H1 (cell line): ENCODE data around the gene HSPA1L. TPM values are rescaled to one million over a fixed set of nuclear protein-coding genes. Genes with fewer than 3 reads are reported as not detected.
A peak's percentile ranks its signal among the peaks of the same experiment; 100 is the strongest.

Source experiments
- CTCF ChIA-PET: fragments of 300-600 bp; sonication (Branson Sonifier 250); formaldehyde crosslinking; loops from one replicate; lab custom pipeline; 2021; ENCODE audit not compliant: partially characterized antibody; lab: Charles Lee
- POLR2A ChIA-PET: fragments of 300-600 bp; sonication (Branson Sonifier 250); formaldehyde crosslinking; loops from one replicate; lab custom pipeline; 2021; ENCODE audit warnings: inconsistent platforms; ENCODE audit not compliant: partially characterized antibody; lab: Charles Lee
- DNase-seq, 2 experiments: peaks; one replicate each; pipeline versions ENCODE4 v3.0.0 to v3.0.0-alpha.2; 2010 to 2022; ENCODE audit warnings: low spot score in 2 of 2, low read depth in 1 of 2, mixed read lengths in 1 of 2
- FAIRE-seq: peaks from 2 replicates; lab custom pipeline; 2011; peaks lifted over from hg19 to GRCh38; lab: Jason Lieb, UNC
- H2AFZ ChIP-seq: 2 replicates; pipeline ENCODE4 v1.8.1; 2012; ENCODE audit warnings: low read length, inconsistent platforms
- H2AK5ac ChIP-seq: 2 replicates; pipeline ENCODE4 v1.6.1; 2013; ENCODE audit warnings: low read depth, low read length
- H2BK120ac ChIP-seq: replicated peaks from 2 replicates; pipeline ENCODE3; 2013; ENCODE audit warnings: low read depth, low read length, inconsistent platforms
- H2BK12ac ChIP-seq: 2 replicates; pipeline ENCODE4 v1.6.1; 2013; ENCODE audit warnings: low read depth, low read length
- H2BK15ac ChIP-seq: 2 replicates; pipeline ENCODE4 v1.6.1; 2013; ENCODE audit warnings: low read length
- H2BK20ac ChIP-seq: 2 replicates; pipeline ENCODE4 v1.6.1; 2013; ENCODE audit warnings: low read length
- H2BK5ac ChIP-seq: 2 replicates; pipeline ENCODE4 v1.6.1; 2013; ENCODE audit warnings: low read depth, low read length
- H3K14ac ChIP-seq: 2 replicates; pipeline ENCODE4 v1.6.1; 2013; ENCODE audit warnings: inconsistent platforms; ENCODE audit not compliant: insufficient read length
- H3K18ac ChIP-seq: 2 replicates; pipeline ENCODE4 v1.6.1; 2013; ENCODE audit warnings: low read length; ENCODE audit errors: extremely low read depth
- H3K23ac ChIP-seq: 2 replicates; pipeline ENCODE4 v1.6.1; 2013; ENCODE audit warnings: inconsistent platforms; ENCODE audit not compliant: insufficient read length
- H3K23me2 ChIP-seq: 2 replicates; pipeline ENCODE4 v1.6.1; 2013; ENCODE audit warnings: low read depth, low read length
- H3K27ac ChIP-seq: 2 replicates; pipeline ENCODE4 v1.6.1; 2011; ENCODE audit warnings: low read depth, low read length, inconsistent platforms
- H3K27me3 ChIP-seq, 4 experiments: replicated peaks in 1 of 4; 1 replicate in 1 of 4; 2 replicates in 3 of 4; pipeline versions ENCODE4 v1.6.1 to v1.8.1; 2011 to 2013; ENCODE audit warnings: low read length in 3 of 4, mild to moderate bottlenecking in 3 of 4, inconsistent platforms in 2 of 4, mixed read lengths in 2 of 4, moderate library complexity in 1 of 4; ENCODE audit not compliant: control insufficient read depth in 3 of 4, insufficient read depth in 3 of 4; ENCODE audit errors: extremely low read depth in 1 of 4
- H3K36me3 ChIP-seq, 4 experiments: 2 replicates each; pipeline versions ENCODE4 v1.6.1 to v1.8.1; 2011 to 2013; ENCODE audit warnings: mild to moderate bottlenecking in 4 of 4, low read length in 3 of 4, moderate library complexity in 2 of 4, control low read depth in 1 of 4, inconsistent platforms in 1 of 4; ENCODE audit not compliant: insufficient read depth in 4 of 4, control insufficient read depth in 2 of 4
- H3K4ac ChIP-seq: replicated peaks from 2 replicates; pipeline ENCODE3; 2013; ENCODE audit warnings: low read length, low read depth, mixed read lengths, inconsistent platforms; ENCODE audit not compliant: insufficient read length
- H3K4me1 ChIP-seq, 4 experiments: replicated peaks in 1 of 4; 1 replicate in 1 of 4; 2 replicates in 3 of 4; pipeline versions ENCODE4 v1.6.1 to v1.8.1; 2011 to 2013; ENCODE audit warnings: low read length in 3 of 4, inconsistent platforms in 2 of 4, mixed read lengths in 1 of 4; ENCODE audit not compliant: insufficient read depth in 4 of 4, control insufficient read depth in 3 of 4
- H3K4me2 ChIP-seq, 2 experiments: 2 replicates each; pipeline versions ENCODE4 v1.6.1 to v1.8.1; 2011 to 2013; ENCODE audit warnings: low read depth in 2 of 2, low read length in 2 of 2, control low read depth in 1 of 2, inconsistent platforms in 1 of 2, mild to moderate bottlenecking in 1 of 2; ENCODE audit not compliant: insufficient read depth in 1 of 2
- H3K4me3 ChIP-seq, 4 experiments: fragments of 200-600, 300-600 bp in 1 of 4; sonication (generic), shearing (Covaris generic), sonication (Bioruptor Twin) in 1 of 4; 2 replicates each; pipeline versions ENCODE4 v1.5.1 to v1.8.1; 2011 to 2016; ENCODE audit warnings: low read length in 4 of 4, low read depth in 3 of 4, control low read depth in 2 of 4, inconsistent platforms in 2 of 4, mild to moderate bottlenecking in 2 of 4, mixed read lengths in 1 of 4, moderate library complexity in 1 of 4; ENCODE audit not compliant: insufficient read depth in 2 of 4; ENCODE audit errors: extremely low read depth in 1 of 4
- H3K56ac ChIP-seq: replicated peaks from 2 replicates; pipeline ENCODE3; 2013; ENCODE audit warnings: low read depth, mild to moderate bottlenecking, mixed read lengths, low read length, inconsistent platforms; ENCODE audit not compliant: insufficient read length
- H3K79me1 ChIP-seq: 2 replicates; pipeline ENCODE4 v1.6.1; 2013; ENCODE audit warnings: low read depth, low read length, control low read depth
- H3K79me2 ChIP-seq, 2 experiments: 2 replicates each; pipeline versions ENCODE4 v1.6.1 to v1.8.1; 2012 to 2013; ENCODE audit warnings: low read length in 2 of 2, mild to moderate bottlenecking in 2 of 2, inconsistent platforms in 1 of 2; ENCODE audit not compliant: insufficient read depth in 2 of 2, control insufficient read depth in 1 of 2
- H3K9ac ChIP-seq, 4 experiments: replicated peaks in 1 of 4; 1 replicate in 1 of 4; 2 replicates in 3 of 4; pipeline versions ENCODE4 v1.6.1 to v1.8.1; 2011 to 2013; ENCODE audit warnings: low read depth in 3 of 4, low read length in 3 of 4, control low read depth in 2 of 4, mild to moderate bottlenecking in 2 of 4, moderate library complexity in 2 of 4, inconsistent platforms in 1 of 4; ENCODE audit errors: extremely low read depth in 1 of 4
- H3K9me3 ChIP-seq, 2 experiments: 2 replicates each; pipeline versions ENCODE4 v1.6.1 to v1.8.1; 2012 to 2013; ENCODE audit warnings: mild to moderate bottlenecking in 2 of 2, moderate library complexity in 2 of 2, control low read depth in 1 of 2, inconsistent platforms in 1 of 2, low read depth in 1 of 2, low read length in 1 of 2, mixed read lengths in 1 of 2; ENCODE audit not compliant: insufficient read depth in 2 of 2
- H4K20me1 ChIP-seq, 2 experiments: replicated peaks in 1 of 2; 2 replicates each; pipeline versions ENCODE3 to v1.8.1; 2011 to 2013; ENCODE audit warnings: inconsistent platforms in 2 of 2, low read length in 2 of 2, mild to moderate bottlenecking in 1 of 2; ENCODE audit not compliant: insufficient read depth in 2 of 2, control insufficient read depth in 1 of 2
- H4K5ac ChIP-seq: 2 replicates; pipeline ENCODE4 v1.6.1; 2013; ENCODE audit warnings: low read length, low read depth, mixed read lengths, inconsistent platforms; ENCODE audit not compliant: insufficient read length
- H4K8ac ChIP-seq: 2 replicates; pipeline ENCODE4 v1.8.0; 2013; ENCODE audit warnings: mild to moderate bottlenecking, moderate library complexity, low read length, inconsistent platforms; ENCODE audit not compliant: insufficient read depth; ENCODE audit errors: extremely low read depth
- H4K91ac ChIP-seq: replicated peaks from 2 replicates; pipeline ENCODE3; 2013; ENCODE audit warnings: low read length, mixed read lengths, inconsistent platforms; ENCODE audit not compliant: insufficient read length
- BRCA1 ChIP-seq: IDR thresholded peaks from 2 replicates; pipeline ENCODE4 v1.6.1; 2012; ENCODE audit warnings: low read depth, low read length, improper control_type of control experiment
- CTCF ChIP-seq, 3 experiments: IDR thresholded peaks; 1 replicate in 2 of 3; 2 replicates in 1 of 3; pipeline versions ENCODE4 v1.5.1 to v1.6.1; 2011; ENCODE audit warnings: low read length in 3 of 3, mild to moderate bottlenecking in 3 of 3, inconsistent platforms in 2 of 3, low read depth in 1 of 3, moderate library complexity in 1 of 3; ENCODE audit not compliant: insufficient read depth in 1 of 3; ENCODE audit errors: control extremely low read depth in 1 of 3
- EGR1 ChIP-seq: IDR thresholded peaks from 2 replicates; pipeline ENCODE4 v1.6.1; 2011; ENCODE audit warnings: low read depth, low read length, borderline replicate concordance
- EZH2 ChIP-seq: fragments of 200-600 bp; sonication (generic); IDR thresholded peaks from 2 replicates; pipeline ENCODE4 v1.7.1; 2012; ENCODE audit warnings: low read depth, mild to moderate bottlenecking, moderate library complexity, low read length, inconsistent platforms; ENCODE audit not compliant: severe bottlenecking
- POLR2AphosphoS5 ChIP-seq: IDR thresholded peaks from 2 replicates; pipeline ENCODE4 v1.6.1; 2011; ENCODE audit warnings: low read depth, low read length
- POU5F1 ChIP-seq: IDR thresholded peaks from 2 replicates; pipeline ENCODE4 v1.6.1; 2011; ENCODE audit warnings: low read depth, mild to moderate bottlenecking, low read length, moderate library complexity
- SP2 ChIP-seq: IDR thresholded peaks from 2 replicates; pipeline ENCODE4 v1.6.1; 2012; ENCODE audit warnings: mild to moderate bottlenecking, low read length, inconsistent platforms
- TAF1 ChIP-seq: IDR thresholded peaks from 2 replicates; pipeline ENCODE4 v1.6.1; 2011; ENCODE audit warnings: mild to moderate bottlenecking, low read depth, low read length
- TAF7 ChIP-seq: optimal IDR thresholded peaks from 2 replicates; pipeline ENCODE3; 2011; ENCODE audit warnings: low read depth, mild to moderate bottlenecking, inconsistent platforms, low read length, moderate library complexity, borderline replicate concordance
- TEAD4 ChIP-seq: IDR thresholded peaks from 2 replicates; pipeline ENCODE4 v1.6.1; 2012; ENCODE audit warnings: low read depth, low read length, inconsistent platforms, mixed read lengths
- WGBS, 2 experiments: shearing (Covaris generic) in 1 of 2; methylation state at CpG; one replicate each; pipeline versions ENCODE4 v1.1.6 to v1.1.7; 2013 to 2015; ENCODE audit warnings: low lambda C conversion rate in 2 of 2, mixed read lengths in 2 of 2, inconsistent platforms in 1 of 2, low coverage in 1 of 2, missing lambda C conversion rate in 1 of 2; ENCODE audit not compliant: insufficient replicate concordance in 2 of 2, insufficient coverage in 1 of 2, insufficient read length in 1 of 2; ENCODE audit errors: extremely low coverage in 1 of 2, missing lambda C conversion rate in 1 of 2; 5-methylcytosine and 5-hydroxymethylcytosine counted together
- polyA plus RNA-seq, 7 experiments: library from polyadenylated mRNA; depleted of rRNA in 3 of 7; stranded (reverse) in 5 of 7; unstranded in 2 of 7; fragments of >200 nt in 5 of 7; fragments of 200-250 nt in 2 of 7; gene quantifications; 1 replicate in 5 of 7; 2 replicates in 1 of 7; 4 replicates in 1 of 7; pipeline versions ENCODE4 v1.2.1 to v1.2.3, GENCODE V29; 2011 to 2013; ENCODE audit warnings: missing spikeins in 2 of 7, mixed read lengths in 2 of 7
- total RNA-seq: library from RNA; stranded (reverse); fragmentation: NEBNext Ultra II Directional; extraction: Animal tissue kit (Norgen Biotek cat#: 25700); gene quantifications from 2 replicates; pipeline ENCODE4 v1.2.1, GENCODE V29; 2021

The HSPA1L gene
- total and polyA plus RNA-seq, 2 of the 8 experiments (the other 6 are each of a cell fraction or from before 2014, with no cell fraction given): 1.00 to 1.9 TPM

DNA sequence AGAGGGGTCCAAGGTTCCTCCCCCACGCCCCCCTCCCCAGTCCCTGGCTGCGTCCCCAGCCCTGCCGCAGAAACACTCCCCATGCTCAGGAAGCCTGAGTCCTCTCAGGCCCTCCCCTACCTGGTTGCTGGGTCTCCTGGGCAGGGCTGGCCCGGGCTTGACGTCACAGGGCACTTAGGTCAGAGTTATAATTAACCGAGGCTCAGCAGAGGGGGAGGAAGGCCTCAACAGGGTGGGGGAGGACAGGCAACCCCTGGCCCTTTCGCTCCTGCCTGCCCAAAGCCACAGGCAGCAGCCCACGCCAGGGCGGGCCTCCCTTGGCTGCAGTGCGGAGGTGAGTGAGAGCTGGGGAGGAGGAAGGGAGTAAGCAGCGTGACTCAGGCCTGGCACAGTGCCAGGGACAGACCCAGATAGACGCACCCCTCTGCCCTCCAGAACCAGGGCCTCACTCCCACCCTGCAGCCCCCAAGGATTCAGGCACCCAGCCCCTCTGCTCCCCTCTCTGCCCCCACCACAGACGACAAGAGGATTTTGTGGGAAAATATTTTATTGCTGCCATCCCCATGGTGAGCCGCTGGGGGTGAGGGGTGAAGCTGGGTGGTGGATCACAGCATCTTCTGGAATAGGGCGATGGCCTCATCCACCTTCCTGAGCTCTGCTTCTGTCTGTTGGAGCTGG, 38.0 kb downstream of the HSPA1L start, which contains the start of gene VWA7:
TSS of gene VWA7 (minus strand) at position 340 of the 678 bp plus-strand sequence. CDS start 549 bp downstream, outside the sequence.
- Histone ChIP-seq H2BK15ac (no peak within 1 kb of the TSS), H4K5ac (no peak within 1 kb of the TSS), H2AFZ (no peak within 1 kb of the TSS), H2BK12ac (no peak within 1 kb of the TSS), H3K23ac (no peak within 1 kb of the TSS), H3K4me1 (peaks cover 0 to 7% (median 3%) of the 10 kb centered on the region in 4 experiments; a peak in 4 of 7 replicates), H3K23me2 (0 out of 2 replicates have a peak, but pooled peaks cover 1% of the 10 kb centered on the region), H2BK120ac (no peak within 1 kb of the TSS), H3K18ac (no peak within 1 kb of the TSS), H3K9ac (no peak within 1 kb of the TSS), H3K14ac (no peak within 1 kb of the TSS), H3K4me3 (no peak within 1 kb of the TSS), H4K91ac (no peak within 1 kb of the TSS), H3K27ac (peak within 1 kb of the TSS; percentile 26; the same call in 1 of the 2 replicates), H2BK5ac (no peak within 1 kb of the TSS), H4K20me1 (no peaks in the 10 kb centered on the region), H4K8ac (peak within 1 kb of the TSS; percentile 40; the same call in 1 of the 2 replicates), H3K27me3 (no peaks in the 10 kb centered on the region; a peak in 1 of 7 replicates), H3K56ac (no peak within 1 kb of the TSS), H3K79me2 (no peaks in the 10 kb centered on the region), H3K4ac (no peak within 1 kb of the TSS), H2BK20ac (no peak within 1 kb of the TSS), H3K4me2 (peak within 1 kb of the TSS in 1 of 2 experiments; percentile 51; a peak in 2 of 4 replicates), H3K36me3 (peaks cover 10 to 39% (median 32%) of the 10 kb centered on the region in 4 experiments; a peak in 7 of 8 replicates), H3K79me1 (no peaks in the 10 kb centered on the region), H3K9me3 (no peaks in the 10 kb centered on the region), H2AK5ac (no peak within 1 kb of the TSS)
- DNase-seq (peak in 1 of 2 experiments; percentile 63), FAIRE-seq (no peak)
- POLR2A ChIA-PET: interaction anchor here (0.7 to 10.7 kb wide), 16 partner anchors 8 to 1207 kb away, joined by 3 to 85 read pairs (median 4); partner anchors contain the start of genes DDAH2, HSPA1B, LSM2 and MSH5
- CTCF ChIA-PET: interaction anchor here (0.6 to 15.6 kb wide), 11 partner anchors 3 to 113 kb away, joined by 3 to 228 read pairs (median 3); partner anchors contain the start of genes MPIG6B, VARS1 and VWA7
- 57% methylated on average over 12 of the region's 15 CpGs; no CpG with 5 or more reads in 1 of the 2 experiments for WGBS, 2 experiments
- TF ChIP-seq EGR1: no peak
- no peak for TF ChIP-seq SP2
- TF ChIP-seq TAF7: no peak
- no peak for TF ChIP-seq POU5F1
- TF ChIP-seq TAF1: no peak
- no peak for TF ChIP-seq TEAD4
- no peak for TF ChIP-seq BRCA1
- TF ChIP-seq POLR2AphosphoS5: 0 out of 2 replicates have a peak, but pooled peaks have one; percentile 25
- no peak for TF ChIP-seq EZH2
- no peak for TF ChIP-seq CTCF (IDR thresholded peaks at IDR 0.05; ENCODE audit: control extremely low read depth in 1 of 3, insufficient read depth in 1 of 3, low read depth in 1 of 3, low read length in 3 of 3)
